ENCODE measurements around the gene SERPINF2.

DNA sequence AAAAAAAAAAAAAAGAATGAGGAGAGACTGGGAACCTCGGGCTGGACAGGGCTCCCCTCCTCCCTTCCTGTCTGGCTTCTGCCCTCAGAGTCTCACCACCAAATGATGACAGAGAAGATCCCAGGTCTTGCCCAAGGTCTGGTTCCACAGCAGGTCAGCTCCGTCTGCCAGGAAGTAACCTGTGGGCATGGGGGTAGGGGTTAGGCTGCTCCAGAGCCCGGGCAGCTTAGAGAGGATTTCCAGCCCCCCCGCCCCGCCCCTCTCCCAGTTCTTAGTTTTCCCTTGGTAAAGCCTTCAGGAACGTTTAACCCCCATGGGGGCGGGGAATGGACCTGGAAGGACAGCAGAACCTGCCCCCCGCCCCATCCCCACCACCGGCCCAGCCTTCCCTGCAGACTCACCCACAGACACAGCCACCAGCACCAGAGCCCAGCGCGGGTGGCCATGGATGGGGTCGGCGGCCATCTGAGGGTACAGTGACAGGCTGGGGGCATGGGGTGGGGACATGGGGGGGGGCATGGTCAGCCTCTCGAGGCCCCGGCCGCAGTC is 33.2 kb upstream of the SERPINF2 start:
- TF ChIP-seq YY1 (IDR thresholded peaks at IDR 0.05; ENCODE audit: low read depth) (no peak), EP300 (IDR thresholded peaks at IDR 0.05; ENCODE audit: borderline replicate concordance) (no peak), REST (IDR thresholded peaks at IDR 0.05; ENCODE audit: low read depth) (no peak), RAD21 (IDR thresholded peaks at IDR 0.05; ENCODE audit: low read depth) (no peak), CREB1 (IDR thresholded peaks at IDR 0.05; ENCODE audit: low read depth) (no peak), MAX (IDR thresholded peaks at IDR 0.05) (no peak), TAF1 (IDR thresholded peaks at IDR 0.05; ENCODE audit: low read depth) (no peak), CEBPB (IDR thresholded peaks at IDR 0.05) (no peak), EGR1 (IDR thresholded peaks at IDR 0.05) (no peak), TCF12 (IDR thresholded peaks at IDR 0.05; ENCODE audit: low read depth) (no peak), FOXM1 (IDR thresholded peaks at IDR 0.05; ENCODE audit: borderline replicate concordance, low read depth) (no peak)
- TF ChIP-seq, protein P1, sequence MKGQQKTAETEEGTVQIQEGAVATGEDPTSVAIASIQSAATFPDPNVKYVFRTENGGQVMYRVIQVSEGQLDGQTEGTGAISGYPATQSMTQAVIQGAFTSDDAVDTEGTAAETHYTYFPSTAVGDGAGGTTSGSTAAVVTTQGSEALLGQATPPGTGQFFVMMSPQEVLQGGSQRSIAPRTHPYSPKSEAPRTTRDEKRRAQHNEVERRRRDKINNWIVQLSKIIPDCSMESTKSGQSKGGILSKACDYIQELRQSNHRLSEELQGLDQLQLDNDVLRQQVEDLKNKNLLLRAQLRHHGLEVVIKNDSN (IDR thresholded peaks at IDR 0.05) = no peak

Data from Ishikawa (cell line).